H1 (cell line): ENCODE results near the gene PLAC1. TPM values are rescaled to one million over a fixed set of nuclear protein-coding genes. Genes with fewer than 3 reads are reported as not detected.

Source experiments
- EZH2 ChIP-seq: fragments of 200-600 bp; sonication (generic); IDR thresholded peaks from 2 replicates; pipeline ENCODE4 v1.7.1; 2012; ENCODE audit warnings: low read depth, mild to moderate bottlenecking, moderate library complexity, low read length, inconsistent platforms; ENCODE audit not compliant: severe bottlenecking
- SIN3A ChIP-seq, 2 experiments: IDR thresholded peaks in 1 of 2; conservative IDR thresholded peaks in 1 of 2; 2 replicates each; pipeline ENCODE4 v1.6.1; 2011 to 2012; ENCODE audit warnings: low read length in 2 of 2, improper control_type of control experiment in 1 of 2, low read depth in 1 of 2, mild to moderate bottlenecking in 1 of 2
- YY1 ChIP-seq: IDR thresholded peaks from 2 replicates; pipeline ENCODE4 v1.6.1; 2011; ENCODE audit warnings: low read depth, mild to moderate bottlenecking, low read length
- polyA plus RNA-seq, 7 experiments: library from polyadenylated mRNA; depleted of rRNA in 3 of 7; stranded (reverse) in 5 of 7; unstranded in 2 of 7; fragments of >200 nt in 5 of 7; fragments of 200-250 nt in 2 of 7; gene quantifications; 1 replicate in 5 of 7; 2 replicates in 1 of 7; 4 replicates in 1 of 7; pipeline versions ENCODE4 v1.2.1 to v1.2.3, GENCODE V29; 2011 to 2013; ENCODE audit warnings: missing spikeins in 2 of 7, mixed read lengths in 2 of 7
- total RNA-seq: library from RNA; stranded (reverse); fragmentation: NEBNext Ultra II Directional; extraction: Animal tissue kit (Norgen Biotek cat#: 25700); gene quantifications from 2 replicates; pipeline ENCODE4 v1.2.1, GENCODE V29; 2021

PLAC1 gene
- total and polyA plus RNA-seq, 2 of the 8 experiments (the other 6 are each of a cell fraction or from before 2014, with no cell fraction given): 1.8 TPM; not detected in 1

GRCh38 chrX:134658002-134658759 lies at the start of gene PLAC1 (continued):
- TF ChIP-seq SIN3A (conservative IDR thresholded peaks at IDR 0.05 in 1 of 2, IDR thresholded peaks at IDR 0.05 in 1 of 2; ENCODE audit: low read depth in 1 of 2, low read length in 2 of 2): no peak
- TF ChIP-seq YY1: no peak
- no peak for TF ChIP-seq EZH2
